AG04450 (cell line): ENCODE results near the gene KCNMA1. TPM values are rescaled to one million over a fixed set of nuclear protein-coding genes. Genes with fewer than 3 reads are reported as not detected.

ENCODE experiments used
- CTCF ChIA-PET: fragments of 300-600, 350-600 bp; formaldehyde crosslinking; extraction: SDS; loops from one replicate; lab custom pipeline; 2022; ENCODE audit warnings: antibody characterized with exemption, inconsistent platforms; lab: Charles Lee
- POLR2A ChIA-PET: fragments of 350-600 bp; formaldehyde crosslinking; extraction: SDS; loops from one replicate; lab custom pipeline; 2021; ENCODE audit warnings: antibody characterized with exemption, inconsistent platforms; lab: Yijun Ruan, JAX
- DNase-seq: peaks from one replicate; pipeline ENCODE4 v3.0.0-alpha.2; 2011; ENCODE audit warnings: low read depth, low spot score
- H3K27ac ChIP-seq: one replicate; pipeline ENCODE4 v1.5.1; 2012; ENCODE audit warnings: low read depth, low read length, control low read depth
- H3K27me3 ChIP-seq: one replicate; pipeline ENCODE4 v1.6.0; 2012; ENCODE audit warnings: low read length; ENCODE audit not compliant: control insufficient read depth, insufficient read depth
- H3K4me3 ChIP-seq: 2 replicates; pipeline ENCODE4 v1.5.1; 2011; ENCODE audit warnings: mild to moderate bottlenecking, low read depth, low read length, control low read depth
- H3K9me3 ChIP-seq: 2 replicates; pipeline ENCODE4 v1.5.1; 2012; ENCODE audit warnings: low read length; ENCODE audit not compliant: control insufficient read depth, insufficient read depth
- CTCF ChIP-seq: IDR thresholded peaks from 2 replicates; pipeline ENCODE4 v1.5.1; 2011; ENCODE audit warnings: low read depth, low read length, control low read depth, inconsistent platforms
- polyA plus RNA-seq: library from polyadenylated mRNA; depleted of rRNA; stranded (reverse); fragments of >200 nt; gene quantifications from 2 replicates; pipeline ENCODE4 v1.2.3, GENCODE V29; 2011

Gene KCNMA1
- polyA plus RNA-seq, 1 experiment = 58.8 TPM

DNA sequence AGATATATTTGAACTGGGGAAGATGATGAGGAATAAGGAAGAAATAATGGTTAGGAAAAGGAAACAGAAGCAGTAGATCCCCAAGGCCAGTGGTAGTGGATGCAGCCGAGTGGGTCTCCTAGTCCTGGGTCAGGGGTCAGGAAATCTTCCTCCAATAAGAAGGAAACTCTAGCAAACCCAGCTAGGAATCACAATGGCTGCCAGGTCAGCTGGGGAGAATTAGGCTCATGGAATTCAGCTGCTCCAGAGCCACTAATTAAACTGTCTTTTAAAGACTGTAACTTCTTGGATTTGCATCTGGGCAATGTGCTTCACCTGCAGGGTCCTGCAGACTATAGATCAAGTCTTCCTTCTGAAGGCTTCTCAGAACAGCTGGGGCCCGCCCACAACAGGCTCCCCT is 644.4 kb downstream of the KCNMA1 start:
- DNase-seq = no peak
- Histone ChIP-seq H3K9me3 (no peaks in the 10 kb centered on the region), H3K27me3 (no peaks in the 10 kb centered on the region), H3K4me3 (no peak overlapping the region), H3K27ac (no peak overlapping the region)
- POLR2A ChIA-PET = no interaction called here
- CTCF ChIA-PET = interaction anchor here (1.1 kb wide), 2 partner anchors 8 to 12 kb away, joined by 4 read pairs; no protein-coding TSS in a partner anchor
- no peak for TF ChIP-seq CTCF

- no peak overlapping the region for H3K4me3 ChIP-seq
- no peaks in the 10 kb centered on the region for H3K27me3 ChIP-seq
- ChIA-PET CTCF (interaction anchor here (1.6 kb wide), 1 partner anchor 13 kb away, joined by 5 read pairs; no protein-coding TSS in a partner anchor), POLR2A (no interaction called here)
- no peak for DNase-seq
- no peaks in the 10 kb centered on the region for H3K9me3 ChIP-seq
- TF ChIP-seq CTCF = no peak
- H3K27ac ChIP-seq = no peak overlapping the region
Observed at GRCh38 chr10:76992467-76992866, 645.1 kb downstream of the KCNMA1 start.

- Histone ChIP-seq H3K27ac (no peak overlapping the region), H3K27me3 (no peaks in the 10 kb centered on the region), H3K9me3 (no peaks in the 10 kb centered on the region), H3K4me3 (no peak overlapping the region)
- ChIA-PET CTCF (interaction anchor here (1.6 kb wide), 1 partner anchor 14 kb away, joined by 5 read pairs; no protein-coding TSS in a partner anchor), POLR2A (no interaction called here)
- TF ChIP-seq CTCF = no peak
- DNase-seq = no peak
Observed at GRCh38 chr10:76991621-76992020, 646.0 kb downstream of the KCNMA1 start.

DNA sequence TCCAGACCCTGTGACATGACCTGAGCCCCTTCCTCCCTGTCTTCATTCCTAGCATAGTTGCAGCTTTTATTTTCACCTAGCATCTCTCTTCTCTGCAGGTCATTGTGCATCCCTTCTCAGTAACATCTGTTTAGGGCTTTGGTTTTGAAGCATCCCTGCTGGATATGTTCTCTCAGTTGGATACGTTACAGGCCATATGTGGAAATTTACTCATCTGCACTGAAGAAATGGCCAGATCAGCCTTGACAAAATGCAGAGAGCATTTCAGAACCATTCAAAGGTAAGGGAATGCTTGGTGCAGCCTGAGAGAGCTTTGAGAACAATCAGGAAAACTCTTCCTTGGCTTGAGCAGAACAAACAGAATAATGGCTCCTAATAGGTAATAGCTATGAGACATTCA is 647.0 kb downstream of the KCNMA1 start:
- no peaks in the 10 kb centered on the region for H3K27me3 ChIP-seq
- TF ChIP-seq CTCF = no peak
- H3K27ac ChIP-seq = no peak overlapping the region
- no peak overlapping the region for H3K4me3 ChIP-seq
- DNase-seq = no peak
- H3K9me3 ChIP-seq = no peaks in the 10 kb centered on the region
- CTCF ChIA-PET = no interaction called here
- POLR2A ChIA-PET = no interaction called here

GRCh38 chr10:76984559-76985443 is 652.8 kb downstream of the KCNMA1 start:
- H3K27ac ChIP-seq = no peak overlapping the region
- CTCF ChIA-PET = interaction anchor here (0.6 to 2.5 kb wide), 28 partner anchors 9 to 1554 kb away, joined by 3 to 30 read pairs (median 3); no protein-coding TSS in a partner anchor
- no peaks in the 10 kb centered on the region for H3K9me3 ChIP-seq
- H3K27me3 ChIP-seq = no peaks in the 10 kb centered on the region
- peak; percentile 59 for DNase-seq
- H3K4me3 ChIP-seq = no peak overlapping the region
- POLR2A ChIA-PET = no interaction called here
- peak; percentile 96 for TF ChIP-seq CTCF
